OCI-LY3 (cell line): ENCODE measurements around the gene DNAJC5.

Experiments used
- CTCF ChIP-seq: fragments of 200-600, 300-600 bp; sonication (generic); IDR thresholded peaks from 2 replicates; pipeline ENCODE4 v1.5.1; 2014; ENCODE audit warnings: antibody characterized with exemption, low read length, low read depth
- EZH2phosphoT487 ChIP-seq: fragments of 200-600 bp; shearing (Covaris generic); IDR thresholded peaks from 2 replicates; pipeline ENCODE4 v1.6.1; 2018; ENCODE audit warnings: antibody characterized with exemption, mixed run types, low read depth

GRCh38 chr20:63882257-63883200 lies 12.4 kb upstream of the DNAJC5 start:
- no peak for TF ChIP-seq CTCF
- TF ChIP-seq EZH2phosphoT487 = no peak
